HCT116 (cell line): ENCODE data around the gene MISP. TPM values are rescaled to one million over a fixed set of nuclear protein-coding genes. Genes with fewer than 3 reads are reported as not detected.

Experiments
- ATAC-seq: fragments of 200-7000 bp; cut with Tn5 transposase; 2 replicates; pipeline ENCODE4 v1.9.1; 2020; ENCODE audit warnings: mild to moderate bottlenecking, moderate library complexity
- BruUV-seq: library from RNA; stranded (reverse); fragments of 400-500 nt; replicated peaks from 2 replicates; lab custom pipeline; 2021; lab: Mats Ljungman, UMichigan
- CTCF ChIA-PET: fragments of 300-600 bp; sonication (Branson Sonifier 250); formaldehyde crosslinking; loops from one replicate; lab custom pipeline; 2021; ENCODE audit warnings: antibody characterized with exemption; lab: Charles Lee
- POLR2A ChIA-PET: fragments of 300-600, 350-600 bp; sonication (Branson Sonifier 250); formaldehyde crosslinking; loops from one replicate; lab custom pipeline; 2021; ENCODE audit warnings: antibody characterized with exemption; lab: Charles Lee
- RAD21 ChIA-PET, 2 experiments: fragments of 300-600 bp; sonication (Branson Sonifier 250); formaldehyde crosslinking; loops; one replicate each; lab custom pipeline; 2023; ENCODE audit warnings: low total read pairs in 2 of 2; ENCODE audit not compliant: uncharacterized antibody in 2 of 2, unreplicated experiment in 2 of 2, low non-redundant PET in 1 of 2; lab: Charles Lee
- DNase-seq: peaks from one replicate; pipeline ENCODE4 v3.0.0-alpha.2; 2010; ENCODE audit warnings: low read depth, low spot score
- H2AFZ ChIP-seq: fragments of 200-600 bp; shearing (Covaris generic), sonication (generic); 2 replicates; pipeline ENCODE4 v1.6.1; 2017; ENCODE audit warnings: low read depth, mixed run types, mixed read lengths, antibody characterized with exemption, low read length; ENCODE audit not compliant: poor library complexity, severe bottlenecking
- H3K27ac ChIP-seq: 2 replicates; pipeline ENCODE4 v1.5.1; 2012; ENCODE audit warnings: low read depth, low read length
- H3K27me3 ChIP-seq: fragments of 200-600 bp; sonication (generic); 2 replicates; pipeline ENCODE4 v1.6.1; 2016; ENCODE audit warnings: mixed run types, low read length, mixed read lengths; ENCODE audit not compliant: insufficient read depth
- H3K36me3 ChIP-seq, 2 experiments: fragments of 200-500 bp in 1 of 2; fragments of 200-600 bp in 1 of 2; sonication (Bioruptor generic) in 1 of 2; sonication (generic) in 1 of 2; 2 replicates each; pipeline versions ENCODE4 v1.5.1 to v1.6.1; 2014 to 2016; ENCODE audit warnings: low read length in 2 of 2, inconsistent platforms in 1 of 2, mixed read lengths in 1 of 2, mixed run types in 1 of 2; ENCODE audit not compliant: insufficient read depth in 2 of 2, control insufficient read depth in 1 of 2
- H3K4me1 ChIP-seq, 2 experiments: fragments of 200-600 bp in 1 of 2; sonication (generic) in 1 of 2; 2 replicates each; pipeline versions ENCODE4 v1.5.1 to v1.6.1; 2012 to 2017; ENCODE audit warnings: low read length in 2 of 2, inconsistent platforms in 1 of 2, mild to moderate bottlenecking in 1 of 2, mixed read lengths in 1 of 2, mixed run types in 1 of 2, moderate library complexity in 1 of 2; ENCODE audit not compliant: insufficient read depth in 2 of 2, control insufficient read depth in 1 of 2
- H3K4me2 ChIP-seq: fragments of 200-600 bp; sonication (generic); 2 replicates; pipeline ENCODE4 v1.6.1; 2017; ENCODE audit warnings: mixed run types, low read length, mixed read lengths
- H3K4me3 ChIP-seq, 2 experiments: fragments of 200-600 bp in 1 of 2; sonication (generic) in 1 of 2; replicated peaks in 1 of 2; 2 replicates each; pipeline ENCODE4 v1.5.1; 2011 to 2016; ENCODE audit warnings: low read length in 2 of 2, control low read depth in 1 of 2, low read depth in 1 of 2, mild to moderate bottlenecking in 1 of 2, mixed read lengths in 1 of 2, mixed run types in 1 of 2
- H3K79me2 ChIP-seq: fragments of 200-600 bp; sonication (generic); 2 replicates; pipeline ENCODE4 v1.6.1; 2017; ENCODE audit warnings: mild to moderate bottlenecking, mixed run types, low read length, moderate library complexity, mixed read lengths; ENCODE audit not compliant: insufficient read depth
- H3K9ac ChIP-seq: fragments of 200-600 bp; sonication (generic); 2 replicates; pipeline ENCODE4 v1.6.1; 2016; ENCODE audit warnings: low read length, mixed read lengths
- H3K9me2 ChIP-seq: fragments of 200-600 bp; sonication (generic), shearing (Covaris generic); 2 replicates; pipeline ENCODE4 v1.6.1; 2017; ENCODE audit warnings: mixed run types, mild to moderate bottlenecking, moderate library complexity; ENCODE audit not compliant: insufficient read depth
- H3K9me3 ChIP-seq, 2 experiments: fragments of 200-500 bp in 1 of 2; fragments of 200-600 bp in 1 of 2; sonication (Bioruptor generic) in 1 of 2; sonication (generic) in 1 of 2; 2 replicates each; pipeline ENCODE4 v1.6.1; 2014 to 2017; ENCODE audit warnings: low read length in 2 of 2, mixed read lengths in 2 of 2, inconsistent platforms in 1 of 2, low read depth in 1 of 2, mild to moderate bottlenecking in 1 of 2, mixed run types in 1 of 2, moderate library complexity in 1 of 2; ENCODE audit not compliant: control insufficient read depth in 1 of 2, insufficient read depth in 1 of 2
- H4K20me1 ChIP-seq: fragments of 200-600 bp; sonication (generic), shearing (Covaris generic); 2 replicates; pipeline ENCODE4 v1.6.1; 2017; ENCODE audit warnings: mixed run types, mild to moderate bottlenecking, moderate library complexity; ENCODE audit not compliant: insufficient read depth
- CEBPB ChIP-seq: IDR thresholded peaks from 2 replicates; pipeline ENCODE4 v1.6.1; 2012; ENCODE audit warnings: low read depth
- CTCF ChIP-seq, 3 experiments: fragments of 200-600 bp in 1 of 3; sonication (generic) in 1 of 3; IDR thresholded peaks in 2 of 3; conservative IDR thresholded peaks in 1 of 3; 2 replicates each; pipeline ENCODE4 v1.5.1; 2012 to 2017; ENCODE audit warnings: low read depth in 2 of 3, low read length in 2 of 3, antibody characterized with exemption in 1 of 3, borderline replicate concordance in 1 of 3, control low read depth in 1 of 3, mild to moderate bottlenecking in 1 of 3, mixed read lengths in 1 of 3, mixed run types in 1 of 3, moderate library complexity in 1 of 3; ENCODE audit not compliant: insufficient read depth in 1 of 3
- FOSL1 ChIP-seq: IDR thresholded peaks from 2 replicates; pipeline ENCODE4 v1.6.1; 2012; ENCODE audit warnings: low read depth
- JUND ChIP-seq: IDR thresholded peaks from 2 replicates; pipeline ENCODE4 v1.6.1; 2012
- RAD21 ChIP-seq: IDR thresholded peaks from 2 replicates; pipeline ENCODE4 v1.6.1; 2012; ENCODE audit warnings: low read depth, mild to moderate bottlenecking
- SP1 ChIP-seq: IDR thresholded peaks from 2 replicates; pipeline ENCODE4 v1.6.1; 2012; ENCODE audit warnings: low read depth
- YY1 ChIP-seq: IDR thresholded peaks from 2 replicates; pipeline ENCODE4 v1.6.1; 2011; ENCODE audit warnings: low read length, low read depth, moderate library complexity, mild to moderate bottlenecking; ENCODE audit not compliant: insufficient replicate concordance; ENCODE audit errors: extremely low read depth
- ZNF274 ChIP-seq: fragments of 200-500 bp; sonication (Bioruptor generic); IDR thresholded peaks from 2 replicates; pipeline ENCODE4 v1.6.1; 2014; ENCODE audit warnings: mild to moderate bottlenecking, low read depth, low read length, inconsistent platforms
- intact Hi-C: fragments of 100-400 bp; cut with micrococcal nuclease; formaldehyde crosslinking; loops from 2 replicates; pipeline ENCODE4 v1.10.0; 2022
- total RNA-seq: library from RNA; stranded (reverse); gene quantifications from one replicate; pipeline ENCODE4 v1.2.1, GENCODE V29; 2021; ENCODE audit not compliant: unreplicated experiment

Gene MISP
- total RNA-seq, 1 experiment from 2014 or later: 38.2 TPM

DNA sequence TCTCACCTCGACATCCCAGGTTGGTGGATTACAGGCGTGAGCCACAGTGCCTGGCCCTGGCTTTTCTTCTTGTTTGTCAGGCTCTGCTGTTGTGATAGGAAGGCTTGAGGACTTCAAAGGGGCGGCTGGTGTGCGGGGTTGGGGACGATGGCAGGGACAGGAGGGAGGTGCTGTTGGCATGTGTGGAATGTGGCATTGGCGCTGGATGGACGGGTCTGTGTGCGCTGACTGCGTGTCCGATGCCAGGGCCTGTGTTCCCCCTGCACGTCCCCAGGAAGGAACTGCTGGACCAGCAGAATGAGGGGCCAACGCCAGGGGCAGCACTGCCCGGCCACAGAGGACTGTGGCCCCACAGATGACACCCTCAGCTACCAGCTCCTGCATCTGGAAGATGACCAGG, 33.6 kb downstream of the MISP start:
- CTCF ChIA-PET: no interaction called here
- H3K27ac ChIP-seq: peak overlapping the region; percentile 18; the same call in 1 of the 2 replicates
- H3K9me3 ChIP-seq: no peaks in the 10 kb centered on the region
- intact Hi-C loops: no loop called here
- H3K4me2 ChIP-seq: peak overlapping the region; percentile 65
- no peak overlapping the region for H2AFZ ChIP-seq
- no peaks in the 10 kb centered on the region for H3K9me2 ChIP-seq
- DNase-seq (no peak), ATAC-seq (peak; percentile 61)
- peak overlapping the region in 1 of 2 experiments; percentile 20; a peak in 1 of 4 replicates for H3K4me3 ChIP-seq
- no peaks in the 10 kb centered on the region for H3K79me2 ChIP-seq
- no peaks in the 10 kb centered on the region for H3K27me3 ChIP-seq
- TF ChIP-seq CTCF (IDR thresholded peaks at IDR 0.05 in 2 of 3, conservative IDR thresholded peaks at IDR 0.05 in 1 of 3; ENCODE audit: borderline replicate concordance in 1 of 3, insufficient read depth in 1 of 3, low read depth in 2 of 3, low read length in 2 of 3): 0 out of 6 replicates have a peak, but pooled peaks of 1 of the 3 experiments have one; percentile 7
- TF ChIP-seq RAD21: no peak
- RAD21 ChIA-PET: no interaction called here
- H3K36me3 ChIP-seq: no peaks in the 10 kb centered on the region
- no peaks in the 10 kb centered on the region for H4K20me1 ChIP-seq
- H3K9ac ChIP-seq: peak overlapping the region; percentile 30; the same call in 1 of the 2 replicates
- no TSS peak for BruUV-seq
- peaks cover 30 to 34% of the 10 kb centered on the region in 2 experiments for H3K4me1 ChIP-seq
- POLR2A ChIA-PET: interaction anchor here (0.7 kb wide), 1 partner anchor 12 kb away, joined by 3 read pairs; no protein-coding TSS in a partner anchor

GRCh38 chr19:787536-787935, 36.6 kb downstream of the MISP start:
- no peak for ATAC-seq
- no peaks in the 10 kb centered on the region for H3K9me2 ChIP-seq
- ChIA-PET POLR2A (interaction anchor here (0.6 kb wide), 1 partner anchor 84 kb away, joined by 4 read pairs; no protein-coding TSS in a partner anchor), RAD21 (no interaction called here), CTCF (no interaction called here)
- no peak overlapping the region for H3K4me3 ChIP-seq
- no peak overlapping the region for H3K4me2 ChIP-seq
- no peaks in the 10 kb centered on the region for H3K79me2 ChIP-seq
- DNase-seq: no peak
- H3K4me1 ChIP-seq: peaks cover 21 to 24% of the 10 kb centered on the region in 2 experiments
- intact Hi-C loops: no loop called here
- no peak overlapping the region for H2AFZ ChIP-seq
- no peaks in the 10 kb centered on the region for H3K9me3 ChIP-seq
- TF ChIP-seq ZNF274: no peak
- TF ChIP-seq SP1: no peak
- no peak for TF ChIP-seq FOSL1
- no peak for TF ChIP-seq CEBPB
- no peak for TF ChIP-seq JUND
- no peak for TF ChIP-seq YY1
- no peaks in the 10 kb centered on the region for H3K36me3 ChIP-seq
- H4K20me1 ChIP-seq: no peaks in the 10 kb centered on the region
- no TSS peak for BruUV-seq
- no peak overlapping the region for H3K27ac ChIP-seq
- H3K9ac ChIP-seq: no peak overlapping the region
- no peaks in the 10 kb centered on the region for H3K27me3 ChIP-seq
